K562 (cell line): Measurements from ENCODE around the gene AFF1. TPM values are rescaled to one million over a fixed set of nuclear protein-coding genes. Genes with fewer than 3 reads are reported as not detected.

ENCODE experiments used
- ATAC-seq: fragments of 200-7000 bp; cut with Tn5 transposase; 3 replicates; pipeline ENCODE4 v1.9.1; 2020; ENCODE audit warnings: moderate library complexity
- BruUV-seq: library from RNA; stranded (reverse); fragments of 400-500 nt; replicated peaks from 2 replicates; lab custom pipeline; 2021; lab: Mats Ljungman, UMichigan
- CTCF ChIA-PET: fragments of 300-600 bp; formaldehyde crosslinking; extraction: SDS; loops from one replicate; lab custom pipeline; 2021; ENCODE audit warnings: low intra/inter-chr PET ratio; lab: Yijun Ruan, JAX
- POLR2A ChIA-PET: fragments of 300-600, 350-650 bp; sonication (Branson Sonifier 250); formaldehyde crosslinking; extraction: SDS; loops from one replicate; lab custom pipeline; 2021; ENCODE audit warnings: antibody characterized with exemption, inconsistent platforms; lab: Yijun Ruan, JAX
- DNase-seq, 4 experiments: peaks; one replicate each; pipeline versions ENCODE4 v3.0.0 to v3.0.0-alpha.2; 2011 to 2018; ENCODE audit warnings: low spot score in 3 of 4, mixed read lengths in 3 of 4; ENCODE audit errors: extremely low read depth in 1 of 4
- FAIRE-seq: peaks from 2 replicates; lab custom pipeline; 2011; peaks lifted over from hg19 to GRCh38; lab: Jason Lieb, UNC
- H2AFZ ChIP-seq: 2 replicates; pipeline ENCODE4 v1.6.0; 2011; ENCODE audit warnings: low read depth, low read length, control low read depth, inconsistent platforms
- H3K27ac ChIP-seq: fragments of 200-600 bp; 3 replicates; pipeline ENCODE4 v1.8.0; 2011; ENCODE audit warnings: low read depth, mild to moderate bottlenecking, control low read depth, inconsistent platforms, low read length, moderate library complexity, mixed read lengths; ENCODE audit errors: extremely low read depth
- H3K27me3 ChIP-seq, 2 experiments: fragments of 300-600 bp in 1 of 2; 2 replicates in 1 of 2; 3 replicates in 1 of 2; pipeline versions ENCODE4 v1.6.0 to v1.8.0; 2011; ENCODE audit warnings: inconsistent platforms in 2 of 2, low read length in 2 of 2, mild to moderate bottlenecking in 1 of 2, mixed read lengths in 1 of 2, moderate library complexity in 1 of 2; ENCODE audit not compliant: control insufficient read depth in 2 of 2, insufficient read depth in 2 of 2
- H3K36me3 ChIP-seq: fragments of 300-600 bp; 3 replicates; pipeline ENCODE4 v1.8.0; 2011; ENCODE audit warnings: mild to moderate bottlenecking, low read length, inconsistent platforms; ENCODE audit not compliant: control insufficient read depth, insufficient read depth
- H3K4me1 ChIP-seq, 2 experiments: fragments of 200-600 bp in 1 of 2; replicated peaks in 1 of 2; 2 replicates in 1 of 2; 3 replicates in 1 of 2; pipeline versions ENCODE4 v1.5.1 to v1.8.0; 2011; ENCODE audit warnings: inconsistent platforms in 2 of 2, low read length in 2 of 2, mild to moderate bottlenecking in 1 of 2, mixed read lengths in 1 of 2, moderate library complexity in 1 of 2; ENCODE audit not compliant: control insufficient read depth in 2 of 2, insufficient read depth in 2 of 2
- H3K4me2 ChIP-seq: 2 replicates; pipeline ENCODE4 v1.6.1; 2011; ENCODE audit warnings: low read length, control low read depth, inconsistent platforms, mixed read lengths; ENCODE audit not compliant: insufficient read depth
- H3K4me3 ChIP-seq: fragments of 200-600 bp; sonication (generic), shearing (Covaris generic); 2 replicates; pipeline ENCODE4 v1.5.1; 2016; ENCODE audit warnings: control low read depth, inconsistent platforms
- H3K79me2 ChIP-seq: fragments of 200-600 bp; 3 replicates; pipeline ENCODE4 v1.8.0; 2011; ENCODE audit warnings: low read length, inconsistent platforms; ENCODE audit not compliant: control insufficient read depth, insufficient read depth
- H3K9ac ChIP-seq, 2 experiments: 2 replicates each; pipeline versions ENCODE4 v1.6.0 to v1.6.1; 2011; ENCODE audit warnings: low read depth in 2 of 2, low read length in 2 of 2, control low read depth in 1 of 2, inconsistent platforms in 1 of 2, mild to moderate bottlenecking in 1 of 2, mixed read lengths in 1 of 2; ENCODE audit not compliant: insufficient read depth in 1 of 2
- H3K9me1 ChIP-seq: one replicate; pipeline ENCODE4 v1.6.0; 2011; ENCODE audit warnings: inconsistent platforms, mild to moderate bottlenecking, low read length, moderate library complexity; ENCODE audit not compliant: control insufficient read depth, insufficient read depth
- H3K9me3 ChIP-seq: replicated peaks from 2 replicates; pipeline ENCODE4 v1.5.1; 2011; ENCODE audit warnings: low read depth, low read length, inconsistent platforms; ENCODE audit not compliant: control insufficient read depth, insufficient read depth
- H4K20me1 ChIP-seq: replicated peaks from 2 replicates; pipeline ENCODE4 v1.6.1; 2011; ENCODE audit warnings: low read length, inconsistent platforms, mixed read lengths; ENCODE audit not compliant: control insufficient read depth, insufficient read depth
- CBX8 ChIP-seq: fragments of 200-600 bp; sonication (generic); IDR thresholded peaks from 2 replicates; pipeline ENCODE4 v1.6.1; 2012; ENCODE audit warnings: borderline replicate concordance, mixed run types, low read depth, mild to moderate bottlenecking, moderate library complexity, mixed read lengths, low read length, control low read depth, inconsistent platforms; ENCODE audit not compliant: poor library complexity, severe bottlenecking; ENCODE audit errors: extremely low read depth
- CHAMP1 ChIP-seq: fragments of 450-650 bp; IDR thresholded peaks from 2 replicates; pipeline ENCODE4 v1.6.1; 2016; ENCODE audit warnings: mild to moderate bottlenecking
- CTCF ChIP-seq, 3 experiments: IDR thresholded peaks in 2 of 3; conservative IDR thresholded peaks in 1 of 3; 2 replicates each; pipeline ENCODE4 v1.5.1; 2011 to 2012; ENCODE audit warnings: low read length in 3 of 3, mild to moderate bottlenecking in 3 of 3, control low read depth in 2 of 3, improper control_type of control experiment in 1 of 3, inconsistent platforms in 1 of 3, low read depth in 1 of 3, mixed read lengths in 1 of 3, moderate library complexity in 1 of 3; ENCODE audit not compliant: insufficient read depth in 2 of 3
- FOXA1 ChIP-seq: fragments of 450-650 bp; IDR thresholded peaks from 2 replicates; pipeline ENCODE4 v1.6.1; 2016; ENCODE audit warnings: mild to moderate bottlenecking, borderline replicate concordance
- ID3 ChIP-seq, 2 experiments: fragments of 250-450 bp in 1 of 2; fragments of 450-650 bp in 1 of 2; sonication (Bioruptor Pico) in 1 of 2; IDR thresholded peaks; 2 replicates each; pipeline versions ENCODE4 v1.6.1 to v1.8.0; 2016 to 2021; ENCODE audit warnings: mild to moderate bottlenecking in 2 of 2, moderate library complexity in 2 of 2, missing compliant biosample characterization in 1 of 2, missing genetic modification characterization in 1 of 2
- MAFG ChIP-seq: fragments of 450-650 bp; conservative IDR thresholded peaks from 2 replicates; pipeline ENCODE4 v1.6.1; 2016; ENCODE audit warnings: missing genetic modification characterization, missing compliant biosample characterization
- MTA2 ChIP-seq: fragments of 450-650 bp; IDR thresholded peaks from 2 replicates; pipeline ENCODE4 v1.6.1; 2016; ENCODE audit warnings: low read depth
- NFRKB ChIP-seq: fragments of 450-650 bp; IDR thresholded peaks from 2 replicates; pipeline ENCODE4 v1.6.1; 2016; ENCODE audit warnings: low read depth
- SP1 ChIP-seq: sonication (generic); formaldehyde crosslinking; IDR thresholded peaks from 2 replicates; pipeline ENCODE4 v1.8.1; 2022; ENCODE audit warnings: mild to moderate bottlenecking, missing genetic modification reagents
- SUPT5H ChIP-seq: fragments of 450-650 bp; IDR thresholded peaks from 2 replicates; pipeline ENCODE4 v1.6.1; 2016
- UBTF ChIP-seq, 2 experiments: IDR thresholded peaks; 2 replicates each; pipeline ENCODE4 v1.6.1; 2012; ENCODE audit warnings: improper control_type of control experiment in 2 of 2, low read depth in 2 of 2, low read length in 2 of 2, borderline replicate concordance in 1 of 2
- ZSCAN32 ChIP-seq: fragments of 450-650 bp; formaldehyde crosslinking; IDR thresholded peaks from 2 replicates; pipeline ENCODE4 v1.4.0; 2020; ENCODE audit warnings: mild to moderate bottlenecking, moderate library complexity
- WGBS: fragments of 100-300 bp; shearing (Covaris generic); methylation state at CpG from one replicate; pipeline ENCODE4 v1.1.6; 2016; ENCODE audit warnings: low coverage, mixed read lengths; ENCODE audit not compliant: insufficient coverage; ENCODE audit errors: missing lambda C conversion rate; 5-methylcytosine and 5-hydroxymethylcytosine counted together
- in situ Hi-C: fragments of 300-500 bp; cut with MboI; formaldehyde crosslinking; loops from 4 replicates; pipeline ENCODE4 v1.15.0; 2018; ENCODE audit warnings: inconsistent platforms, mixed read lengths
- intact Hi-C: fragments of 100-400 bp; cut with micrococcal nuclease; formaldehyde crosslinking; loops from 2 replicates; pipeline ENCODE4 v1.14.2; 2022
- polyA plus RNA-seq, 8 experiments: library from polyadenylated mRNA; depleted of rRNA in 4 of 8; stranded (reverse) in 5 of 8; unstranded in 3 of 8; fragments of >200 nt; fragmentation: Nextera tagmentation in 2 of 8; fragmentation: Illumina TruSeq in 1 of 8; extraction: Ambion mirVana in 2 of 8; extraction: Trizol in 1 of 8; gene quantifications; 2 replicates each; pipeline versions ENCODE4 v1.2.1 to v1.2.3, GENCODE V29; 2011 to 2014; ENCODE audit warnings: inconsistent platforms in 1 of 8, missing spikeins in 1 of 8
- total RNA-seq, 7 experiments: library from RNA; depleted of rRNA in 6 of 7; stranded (reverse); fragments of >200 nt in 6 of 7; fragmentation: Illumina TruSeq in 2 of 7; extraction: Trizol in 2 of 7; gene quantifications; 2 replicates each; pipeline versions ENCODE4 v1.2.1 to v1.2.3, GENCODE V29; 2011 to 2021; ENCODE audit warnings: low replicate concordance in 1 of 7

Gene AFF1
- total and polyA plus RNA-seq, 9 of the 15 experiments (the other 6 are each of a cell fraction or from before 2014, with no cell fraction given) = 4.1 to 47.5 (median 17.2) TPM

- intact Hi-C loops (loop anchor here (1.0 to 5.0 kb wide), 3 partner anchors 104 to 400 kb away; no protein-coding TSS in a partner anchor), in situ Hi-C loops (loop anchor here (5.0 to 10.0 kb wide), 2 partner anchors 404 to 949 kb away; no protein-coding TSS in a partner anchor)
- POLR2A ChIA-PET = interaction anchor here (1.4 kb wide), 1 partner anchor 400 kb away, joined by 3 read pairs; no protein-coding TSS in a partner anchor
- BruUV-seq = no TSS peak
- Histone ChIP-seq H3K27ac (no peak overlapping the region), H3K27me3 (no peaks in the 10 kb centered on the region; a peak in 2 of 5 replicates), H2AFZ (no peak overlapping the region), H3K36me3 (no peaks in the 10 kb centered on the region), H3K4me1 (peaks cover 6 to 10% of the 10 kb centered on the region in 2 experiments; a peak in 3 of 5 replicates), H3K4me3 (no peak overlapping the region), H3K79me2 (no peaks in the 10 kb centered on the region), H3K9me1 (no peaks in the 10 kb centered on the region), H3K9me3 (no peaks in the 10 kb centered on the region), H4K20me1 (no peaks in the 10 kb centered on the region), H3K4me2 (no peak overlapping the region), H3K9ac (no peak overlapping the region)
- DNase-seq (peak; percentile 46 to 72 (median 50)), FAIRE-seq (peak; percentile 85), ATAC-seq (peak; percentile 62)
- CTCF ChIA-PET = interaction anchor here (0.6 to 2.2 kb wide), 7 partner anchors 243 to 672 kb away, joined by 3 to 18 read pairs (median 4); partner anchors contain the start of gene PTPN13
- WGBS = 33% methylated on average over 6 of the region's 6 CpGs
- TF ChIP-seq SP1 (CRISPR knock-in tag) = no peak
- no peak for TF ChIP-seq MTA2
- TF ChIP-seq UBTF (IDR thresholded peaks at IDR 0.05; ENCODE audit: borderline replicate concordance in 1 of 2, low read depth in 2 of 2, low read length in 2 of 2) = no peak
- TF ChIP-seq ID3 (CRISPR knock-in tag; IDR thresholded peaks at IDR 0.05) = no peak
- no peak for TF ChIP-seq ID3 (tag; IDR thresholded peaks at IDR 0.05)
- no peak for TF ChIP-seq ZSCAN32 (CRISPR knock-in tag)
- TF ChIP-seq NFRKB = no peak
- TF ChIP-seq SUPT5H = no peak
- peak; percentile 65 to 85 (median 69); a peak in 5 of 6 replicates for TF ChIP-seq CTCF (IDR thresholded peaks at IDR 0.05 in 2 of 3, conservative IDR thresholded peaks at IDR 0.05 in 1 of 3; ENCODE audit: insufficient read depth in 2 of 3, low read depth in 1 of 3, low read length in 3 of 3)
- no peak for TF ChIP-seq CHAMP1
- no peak for TF ChIP-seq CBX8
- no peak for TF ChIP-seq FOXA1
- no peak for TF ChIP-seq MAFG (tag)
Observed at GRCh38 chr4:86895692-86896488, 38.9 kb upstream of the AFF1 start.
